ENCODE data around the gene TMEM62.

The TMEM62 gene

DNA sequence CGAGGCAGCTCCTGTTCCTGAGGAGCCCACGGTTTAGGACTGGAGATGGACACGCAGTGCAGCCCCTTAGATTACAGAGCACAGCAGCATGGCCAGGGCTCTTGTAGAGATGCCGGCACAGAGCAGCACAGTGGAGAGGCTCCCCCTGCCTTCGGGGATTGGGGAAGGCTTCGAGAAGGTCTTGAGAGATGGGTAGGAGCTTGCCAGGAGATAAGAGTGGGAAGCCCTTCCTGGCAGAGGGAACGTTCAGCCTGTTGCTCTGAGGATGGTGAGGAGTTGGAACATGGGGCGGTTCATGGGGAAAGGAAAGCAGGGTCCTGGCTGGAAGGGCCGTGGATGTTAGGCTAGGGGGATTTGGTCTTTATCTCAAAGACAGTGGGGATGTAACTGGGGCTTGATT is 77.4 kb downstream of the TMEM62 start:
- H3K4me3 ChIP-seq (replicated peaks; ENCODE audit: insufficient read depth, low read length): no peak overlapping the region
- H3K27ac ChIP-seq (replicated peaks): no peak overlapping the region
- no peak for DNase-seq (ENCODE audit: low read depth in 1 of 2, low spot score in 1 of 2)
- TF ChIP-seq, protein P1, sequence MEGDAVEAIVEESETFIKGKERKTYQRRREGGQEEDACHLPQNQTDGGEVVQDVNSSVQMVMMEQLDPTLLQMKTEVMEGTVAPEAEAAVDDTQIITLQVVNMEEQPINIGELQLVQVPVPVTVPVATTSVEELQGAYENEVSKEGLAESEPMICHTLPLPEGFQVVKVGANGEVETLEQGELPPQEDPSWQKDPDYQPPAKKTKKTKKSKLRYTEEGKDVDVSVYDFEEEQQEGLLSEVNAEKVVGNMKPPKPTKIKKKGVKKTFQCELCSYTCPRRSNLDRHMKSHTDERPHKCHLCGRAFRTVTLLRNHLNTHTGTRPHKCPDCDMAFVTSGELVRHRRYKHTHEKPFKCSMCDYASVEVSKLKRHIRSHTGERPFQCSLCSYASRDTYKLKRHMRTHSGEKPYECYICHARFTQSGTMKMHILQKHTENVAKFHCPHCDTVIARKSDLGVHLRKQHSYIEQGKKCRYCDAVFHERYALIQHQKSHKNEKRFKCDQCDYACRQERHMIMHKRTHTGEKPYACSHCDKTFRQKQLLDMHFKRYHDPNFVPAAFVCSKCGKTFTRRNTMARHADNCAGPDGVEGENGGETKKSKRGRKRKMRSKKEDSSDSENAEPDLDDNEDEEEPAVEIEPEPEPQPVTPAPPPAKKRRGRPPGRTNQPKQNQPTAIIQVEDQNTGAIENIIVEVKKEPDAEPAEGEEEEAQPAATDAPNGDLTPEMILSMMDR (IDR thresholded peaks at IDR 0.05; ENCODE audit: insufficient read depth, low read length): no peak
- TF ChIP-seq, protein P2, sequence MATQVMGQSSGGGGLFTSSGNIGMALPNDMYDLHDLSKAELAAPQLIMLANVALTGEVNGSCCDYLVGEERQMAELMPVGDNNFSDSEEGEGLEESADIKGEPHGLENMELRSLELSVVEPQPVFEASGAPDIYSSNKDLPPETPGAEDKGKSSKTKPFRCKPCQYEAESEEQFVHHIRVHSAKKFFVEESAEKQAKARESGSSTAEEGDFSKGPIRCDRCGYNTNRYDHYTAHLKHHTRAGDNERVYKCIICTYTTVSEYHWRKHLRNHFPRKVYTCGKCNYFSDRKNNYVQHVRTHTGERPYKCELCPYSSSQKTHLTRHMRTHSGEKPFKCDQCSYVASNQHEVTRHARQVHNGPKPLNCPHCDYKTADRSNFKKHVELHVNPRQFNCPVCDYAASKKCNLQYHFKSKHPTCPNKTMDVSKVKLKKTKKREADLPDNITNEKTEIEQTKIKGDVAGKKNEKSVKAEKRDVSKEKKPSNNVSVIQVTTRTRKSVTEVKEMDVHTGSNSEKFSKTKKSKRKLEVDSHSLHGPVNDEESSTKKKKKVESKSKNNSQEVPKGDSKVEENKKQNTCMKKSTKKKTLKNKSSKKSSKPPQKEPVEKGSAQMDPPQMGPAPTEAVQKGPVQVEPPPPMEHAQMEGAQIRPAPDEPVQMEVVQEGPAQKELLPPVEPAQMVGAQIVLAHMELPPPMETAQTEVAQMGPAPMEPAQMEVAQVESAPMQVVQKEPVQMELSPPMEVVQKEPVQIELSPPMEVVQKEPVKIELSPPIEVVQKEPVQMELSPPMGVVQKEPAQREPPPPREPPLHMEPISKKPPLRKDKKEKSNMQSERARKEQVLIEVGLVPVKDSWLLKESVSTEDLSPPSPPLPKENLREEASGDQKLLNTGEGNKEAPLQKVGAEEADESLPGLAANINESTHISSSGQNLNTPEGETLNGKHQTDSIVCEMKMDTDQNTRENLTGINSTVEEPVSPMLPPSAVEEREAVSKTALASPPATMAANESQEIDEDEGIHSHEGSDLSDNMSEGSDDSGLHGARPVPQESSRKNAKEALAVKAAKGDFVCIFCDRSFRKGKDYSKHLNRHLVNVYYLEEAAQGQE (IDR thresholded peaks at IDR 0.05; ENCODE audit: insufficient replicate concordance, low read depth): no peak
- TF ChIP-seq GABPA (IDR thresholded peaks at IDR 0.05; ENCODE audit: low read depth): no peak
- no peak for TF ChIP-seq POLR2AphosphoS5 (IDR thresholded peaks at IDR 0.05; ENCODE audit: low read depth)
- no peak for TF ChIP-seq SPI1 (IDR thresholded peaks at IDR 0.05; ENCODE audit: borderline replicate concordance, low read depth)
- peaks cover 2% of the 10 kb centered on the region for H3K27me3 ChIP-seq (ENCODE audit: insufficient read depth, poor library complexity, severe bottlenecking)

DNA sequence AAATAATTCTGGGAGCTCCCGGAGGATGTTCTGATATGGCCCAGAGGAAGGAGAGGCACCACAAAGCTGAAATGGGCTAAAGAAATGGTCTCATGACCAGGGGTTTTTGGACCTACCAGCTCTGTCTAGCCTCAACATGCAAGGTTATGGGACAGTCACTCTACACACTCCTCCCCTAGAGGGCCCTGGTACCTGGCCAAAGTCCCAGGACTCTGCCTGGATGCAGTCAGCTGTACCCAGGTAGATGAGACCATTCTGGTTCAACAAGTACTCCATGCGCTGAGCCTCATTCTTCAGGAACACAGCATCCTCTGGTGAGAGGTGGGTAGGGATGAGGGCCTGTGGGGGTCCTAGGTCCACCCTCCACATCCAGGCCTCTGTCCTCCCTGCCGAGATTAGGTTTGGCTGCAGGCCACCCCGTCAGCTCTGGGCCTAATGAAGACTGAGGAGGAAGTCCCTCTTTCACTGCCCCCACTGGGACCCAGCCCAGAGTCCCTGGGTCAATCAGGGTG is 77.9 kb downstream of the TMEM62 start:
- H3K27ac ChIP-seq (replicated peaks): no peak overlapping the region
- H3K27me3 ChIP-seq (ENCODE audit: insufficient read depth, poor library complexity, severe bottlenecking): peaks cover 2% of the 10 kb centered on the region
- TF ChIP-seq GABPA (IDR thresholded peaks at IDR 0.05; ENCODE audit: low read depth): no peak
- TF ChIP-seq SPI1 (IDR thresholded peaks at IDR 0.05; ENCODE audit: borderline replicate concordance, low read depth): no peak
- TF ChIP-seq, protein P1 (IDR thresholded peaks at IDR 0.05; ENCODE audit: insufficient read depth, low read length): no peak
- TF ChIP-seq, protein P2 (IDR thresholded peaks at IDR 0.05; ENCODE audit: insufficient replicate concordance, low read depth): no peak
- no peak for TF ChIP-seq POLR2AphosphoS5 (IDR thresholded peaks at IDR 0.05; ENCODE audit: low read depth)
- DNase-seq (ENCODE audit: low read depth in 1 of 2, low spot score in 1 of 2): no peak
- no peak overlapping the region for H3K4me3 ChIP-seq (replicated peaks; ENCODE audit: insufficient read depth, low read length)

DNA sequence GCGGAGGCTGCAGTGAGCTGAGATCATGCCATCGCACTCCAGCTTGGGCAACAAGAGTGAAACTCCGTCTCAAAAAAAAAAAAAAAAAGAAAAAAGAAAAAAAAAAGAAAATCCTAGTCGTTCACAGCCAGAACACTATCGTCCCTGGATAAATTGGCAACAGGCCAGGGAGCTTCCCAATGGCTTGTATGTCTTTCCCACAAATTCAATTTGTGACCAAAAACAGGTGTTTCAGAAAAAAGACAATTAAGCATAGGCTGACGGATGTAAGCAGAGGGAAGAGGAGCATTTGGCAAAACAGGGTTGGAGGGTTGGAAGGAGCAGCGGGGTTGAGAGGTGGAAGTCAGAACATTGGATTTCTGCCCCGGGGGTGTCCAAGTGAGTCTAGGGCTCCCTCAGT is 78.9 kb downstream of the TMEM62 start:
- H3K27me3 ChIP-seq (ENCODE audit: insufficient read depth, poor library complexity, severe bottlenecking): peaks cover 2% of the 10 kb centered on the region
- DNase-seq (ENCODE audit: low read depth in 1 of 2, low spot score in 1 of 2): no peak
- H3K27ac ChIP-seq (replicated peaks): no peak overlapping the region
- TF ChIP-seq POLR2AphosphoS5 (IDR thresholded peaks at IDR 0.05; ENCODE audit: low read depth) (no peak), SPI1 (IDR thresholded peaks at IDR 0.05; ENCODE audit: borderline replicate concordance, low read depth) (no peak), GABPA (IDR thresholded peaks at IDR 0.05; ENCODE audit: low read depth) (no peak)
- TF ChIP-seq, protein P2 (IDR thresholded peaks at IDR 0.05; ENCODE audit: insufficient replicate concordance, low read depth): no peak
- TF ChIP-seq, protein P1 (IDR thresholded peaks at IDR 0.05; ENCODE audit: insufficient read depth, low read length): no peak
- no peak overlapping the region for H3K4me3 ChIP-seq (replicated peaks; ENCODE audit: insufficient read depth, low read length)
